ENCODE data around the gene CDH1.

The CDH1 gene

DNA sequence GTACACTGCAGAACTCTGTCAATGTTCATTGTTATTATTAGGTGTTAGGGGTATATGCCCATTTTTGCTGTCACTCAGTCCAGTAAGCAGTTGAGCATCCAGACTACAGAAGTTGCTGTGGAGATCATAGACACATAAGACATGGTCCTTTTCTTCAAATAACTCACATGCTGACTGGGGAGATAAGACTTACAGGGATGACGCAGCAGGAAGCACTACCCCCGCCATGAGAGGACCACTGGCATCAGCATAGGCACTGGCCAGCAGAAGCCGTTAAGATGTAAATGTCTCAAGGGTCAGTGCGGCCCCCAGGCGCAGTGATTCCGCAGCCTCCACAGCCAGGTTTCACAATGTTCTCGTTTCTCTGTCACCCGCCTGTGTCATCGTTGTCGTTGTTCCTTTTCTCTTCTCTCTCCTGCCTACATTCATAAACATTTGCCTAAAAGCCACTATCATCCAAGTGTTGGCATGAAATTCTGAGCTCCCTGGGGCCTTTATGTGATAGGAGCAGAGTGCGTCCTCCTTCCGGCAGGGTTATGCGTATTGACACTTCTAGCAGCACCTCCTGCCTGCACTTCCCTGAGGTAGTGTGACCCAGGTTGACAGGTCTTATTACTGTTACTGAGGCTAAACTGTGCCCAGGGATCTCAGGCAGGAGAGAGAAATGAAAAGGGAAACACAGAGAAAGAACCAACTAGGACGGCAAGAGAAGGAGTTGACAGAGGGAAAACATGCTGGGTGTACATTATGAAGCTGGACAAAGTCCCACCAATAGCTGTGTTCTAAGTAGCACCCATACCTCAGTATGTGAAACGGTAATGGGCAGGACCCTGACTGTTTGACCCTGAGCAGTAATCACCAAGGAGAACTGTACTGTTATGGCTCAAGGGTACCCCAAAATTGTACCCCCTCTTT, 124.1 kb downstream of the CDH1 start:
- DNase-seq, result no peak

DNA sequence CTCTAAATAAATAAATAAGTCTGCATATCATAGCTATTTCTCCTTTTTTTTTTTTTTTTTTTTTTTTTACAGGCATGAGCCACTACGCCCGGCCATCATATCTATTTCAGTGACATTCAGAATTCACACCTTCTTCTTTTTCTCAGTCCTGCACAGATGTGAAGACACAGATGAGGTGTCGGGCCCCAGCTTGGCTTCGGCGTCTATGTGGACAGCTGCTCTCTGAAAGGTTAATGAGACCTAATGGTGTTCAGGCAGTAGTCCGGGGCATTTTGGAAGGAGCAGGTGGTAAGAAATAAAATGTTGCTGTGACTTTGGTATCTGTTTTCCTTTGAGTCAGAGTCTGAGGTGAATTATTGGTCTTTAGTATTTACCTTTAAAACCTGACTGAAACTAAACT, 129.8 kb downstream of the CDH1 start:
- no peak for DNase-seq

DNA sequence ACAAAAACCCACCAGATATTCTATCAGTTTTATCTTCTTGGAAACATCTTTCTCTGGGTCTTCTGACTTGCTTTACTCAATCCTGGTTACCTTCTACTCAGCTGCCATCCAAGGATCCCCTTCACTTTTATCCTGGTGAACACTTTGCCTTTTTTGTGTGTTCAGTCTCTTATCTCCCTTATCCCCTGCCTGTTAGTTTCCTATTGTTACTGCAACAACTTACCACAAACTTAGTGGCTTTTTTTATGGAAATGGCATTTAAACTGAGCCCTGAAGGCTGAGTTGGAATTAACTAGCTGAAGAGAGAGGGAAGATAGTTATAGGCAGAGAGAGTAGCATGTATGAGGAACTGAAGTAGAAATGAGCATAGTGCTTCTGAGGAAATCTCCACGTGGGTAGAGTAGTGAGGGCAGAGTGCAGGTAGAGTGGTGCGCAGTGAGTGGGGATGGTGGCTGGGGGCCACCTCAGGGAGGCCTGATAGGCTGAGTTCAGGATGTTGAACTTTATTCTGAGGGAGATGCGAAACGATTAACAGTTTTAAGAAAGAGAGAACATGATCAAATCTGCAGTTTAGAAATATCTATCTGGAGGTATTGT, 132.5 kb downstream of the CDH1 start:
- DNase-seq, result no peak

DNA sequence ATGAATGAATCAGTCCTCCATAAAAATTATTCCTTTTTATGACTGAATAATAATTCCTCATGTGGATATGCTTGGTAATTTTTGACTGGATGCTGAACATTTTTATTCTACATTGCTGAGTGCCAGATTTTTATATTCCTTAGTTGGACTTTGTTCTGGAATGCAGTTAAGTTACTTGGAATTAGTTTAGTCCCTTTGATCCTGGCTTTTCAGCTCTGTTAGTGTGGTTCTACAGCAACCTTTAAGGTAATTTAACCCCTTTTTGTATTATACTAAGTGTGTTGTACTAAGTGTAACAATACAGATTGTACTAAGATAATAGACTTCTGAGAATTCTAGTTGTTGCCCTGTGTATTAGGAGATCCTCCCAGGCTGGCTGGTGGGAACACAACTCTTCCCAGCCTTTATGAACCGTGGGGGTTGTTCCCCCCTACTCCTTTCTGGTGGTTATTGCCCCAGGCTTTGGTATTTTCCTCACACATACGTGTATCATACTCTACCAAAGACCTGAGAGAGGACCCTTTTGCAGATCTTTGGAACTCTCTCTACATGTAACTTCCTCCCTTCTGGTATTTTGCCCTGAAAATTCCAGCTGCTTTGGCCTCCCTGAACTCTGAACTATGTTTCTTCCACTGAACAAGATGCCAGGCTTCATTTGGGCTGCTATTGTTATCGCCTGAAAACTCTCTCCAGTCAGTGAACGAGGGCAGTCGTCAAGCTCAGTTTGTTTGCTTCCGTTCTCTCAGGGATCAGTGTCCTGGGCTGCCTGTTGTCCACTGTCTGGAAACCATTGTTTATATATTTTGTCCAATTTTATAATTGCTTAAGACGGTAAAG, 136.8 kb downstream of the CDH1 start:
- DNase-seq, result no peak

DNA sequence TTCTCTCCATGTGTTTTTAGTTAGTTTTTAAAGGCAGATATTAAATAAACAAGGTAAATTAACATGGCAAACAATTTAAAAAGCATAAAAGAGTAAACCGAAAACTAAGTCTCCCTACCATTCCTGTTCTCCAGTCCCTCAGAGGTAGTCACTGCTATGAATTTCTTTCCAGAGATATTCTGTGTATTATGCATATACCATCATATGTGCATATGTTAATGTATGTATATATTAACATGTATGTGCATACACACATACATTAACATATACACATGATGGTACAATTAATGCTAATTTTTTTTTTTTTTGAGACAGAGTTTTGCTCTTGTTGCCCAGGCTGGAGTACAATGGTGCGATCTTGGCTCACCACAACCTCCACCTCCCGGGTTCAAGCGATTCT, 138.8 kb downstream of the CDH1 start:
- DNase-seq, result no peak

DNA sequence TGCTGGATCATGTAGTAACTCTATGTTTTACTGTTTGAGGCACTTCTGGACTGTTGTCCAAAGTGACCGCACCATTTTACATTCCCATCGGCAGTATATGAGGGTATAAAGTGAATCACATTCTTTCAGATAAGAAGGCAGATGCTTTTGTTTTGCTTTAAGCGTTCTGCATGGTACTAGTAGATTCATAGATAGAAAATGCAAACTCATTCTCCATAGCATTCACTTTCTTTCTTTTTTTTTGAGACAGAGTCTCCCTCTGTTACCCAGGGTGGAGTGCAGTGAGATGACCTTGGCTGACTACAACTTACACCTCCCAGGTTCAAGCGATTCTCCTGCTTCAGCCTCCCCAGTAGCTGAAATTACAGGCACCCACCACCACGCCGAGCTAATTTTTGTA, 146.6 kb downstream of the CDH1 start:
- no peak for DNase-seq

DNA sequence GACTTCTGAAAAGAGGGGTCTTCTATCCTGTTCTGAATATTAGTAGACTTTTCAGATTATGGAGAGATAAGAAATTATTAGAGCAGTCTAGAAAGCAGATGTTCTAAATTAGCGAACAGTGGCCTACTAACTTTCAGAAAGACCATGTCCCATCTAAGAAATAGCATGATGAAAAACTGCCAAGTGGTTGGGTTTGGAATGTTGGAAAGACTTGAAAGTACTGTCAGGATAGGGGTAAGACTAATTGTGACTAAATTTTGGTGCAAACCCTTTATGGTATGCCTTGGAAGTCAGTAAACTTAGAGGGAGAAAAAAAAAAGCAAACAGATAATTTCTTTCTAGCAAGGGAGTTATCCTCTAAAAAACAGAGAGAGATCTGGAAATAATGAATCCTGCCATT, 147.3 kb downstream of the CDH1 start:
- DNase-seq, result no peak

All from cerebellar nuclear complex (tissue), 1 donor.